ENCODE data around the gene NRL. TPM values are rescaled to one million over a fixed set of nuclear protein-coding genes. Genes with fewer than 3 reads are reported as not detected.

NRL gene
- total and polyA plus RNA-seq, 9 of the 15 experiments (the other 6 are each of a cell fraction or from before 2014, with no cell fraction given): 0.07 to 2.7 (median 1.4) TPM; not detected in 1

- TF ChIP-seq RERE (CRISPR knock-in tag; IDR thresholded peaks at IDR 0.05; ENCODE audit: borderline replicate concordance) (no peak), NFIX (CRISPR knock-in tag; IDR thresholded peaks at IDR 0.05; ENCODE audit: low read depth) (no peak), ZBTB2 (IDR thresholded peaks at IDR 0.05) (peak; percentile 36; the same call in 1 of the 2 replicates), TAF1 (IDR thresholded peaks at IDR 0.05; ENCODE audit: control insufficient read depth, extremely low read depth, insufficient read depth, low read length, severe bottlenecking) (no peak), HOXB6 (CRISPR knock-in tag; IDR thresholded peaks at IDR 0.05; ENCODE audit: borderline replicate concordance) (no peak), TAL1 (IDR thresholded peaks at IDR 0.05) (no peak), XRCC5 (IDR thresholded peaks at IDR 0.05; ENCODE audit: low read depth, low read length) (no peak), PHF8 (IDR thresholded peaks at IDR 0.05; ENCODE audit: borderline replicate concordance, low read length) (no peak), KLF1 (tag; IDR thresholded peaks at IDR 0.05) (no peak), TEAD2 (tag; IDR thresholded peaks at IDR 0.05) (no peak), POLR2B (IDR thresholded peaks at IDR 0.05; ENCODE audit: low read depth, partially characterized antibody) (peak; percentile 8), HDAC2 (IDR thresholded peaks at IDR 0.05) (0 out of 2 replicates have a peak, but pooled peaks have one; percentile 15), NCOA1 (IDR thresholded peaks at IDR 0.05; ENCODE audit: low read depth) (no peak), ZNF316 (IDR thresholded peaks at IDR 0.05) (no peak), HES1 (IDR thresholded peaks at IDR 0.05; ENCODE audit: low read depth) (no peak), AFF4 (CRISPR knock-in tag; IDR thresholded peaks at IDR 0.05) (no peak)
Measured at GRCh38 chr14:24093207-24093900, 21.4 kb downstream of the NRL start (continued).
